Tibial nerve (tissue), 4 donors: Measurements from ENCODE around the gene ATG7.

Source experiments
- EP300 ChIP-seq, 2 donors: sonication (generic); formaldehyde crosslinking; IDR thresholded peaks; one replicate each; pipeline ENCODE4 v1.6.1; 2017; ENCODE audit warnings: antibody characterized with exemption in 2 of 2, mild to moderate bottlenecking in 1 of 2
- POLR2A ChIP-seq, 2 donors: fragments of 450-650 bp; IDR thresholded peaks; one replicate each; pipeline ENCODE4 v1.6.1; 2017; ENCODE audit warnings: antibody characterized with exemption in 2 of 2, mild to moderate bottlenecking in 2 of 2, moderate library complexity in 2 of 2
- TF ChIP-seq, protein P1 (sequence below), 5 experiments: fragments of 200-600 bp in 3 of 5; fragments of 450-650 bp in 2 of 5; sonication (generic) in 3 of 5; IDR thresholded peaks; one replicate each; pipeline ENCODE4 v1.5.1; 2016 to 2019; ENCODE audit warnings: antibody characterized with exemption in 5 of 5, mild to moderate bottlenecking in 3 of 5, moderate library complexity in 2 of 5

DNA sequence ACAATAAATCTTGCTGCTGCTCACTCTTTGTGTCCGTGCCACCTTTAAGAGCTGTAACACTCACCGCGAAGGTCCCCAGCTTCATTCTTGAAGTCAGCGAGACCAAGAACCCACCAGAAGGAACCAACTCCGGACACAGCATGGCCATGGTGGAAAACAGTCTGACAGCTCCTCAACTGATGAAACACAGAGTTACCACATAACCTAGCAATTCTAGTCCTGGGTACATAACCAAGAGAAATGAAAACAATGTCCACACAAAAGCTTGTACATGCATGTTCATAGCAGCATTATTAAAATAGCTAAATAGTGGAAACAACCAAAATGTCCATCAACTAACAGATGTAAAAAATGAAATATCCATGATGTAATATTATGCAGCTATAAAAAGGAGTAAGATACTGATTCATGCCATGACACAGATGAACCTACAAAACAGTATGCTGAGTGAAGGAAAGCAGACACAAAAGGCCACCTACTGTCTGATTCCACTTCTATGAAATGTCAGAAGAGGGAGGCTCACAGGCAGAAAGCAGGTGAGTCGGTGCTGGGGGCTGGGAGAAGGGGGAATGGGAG lies 334.8 kb downstream of the ATG7 start:
- TF ChIP-seq, protein P1, sequence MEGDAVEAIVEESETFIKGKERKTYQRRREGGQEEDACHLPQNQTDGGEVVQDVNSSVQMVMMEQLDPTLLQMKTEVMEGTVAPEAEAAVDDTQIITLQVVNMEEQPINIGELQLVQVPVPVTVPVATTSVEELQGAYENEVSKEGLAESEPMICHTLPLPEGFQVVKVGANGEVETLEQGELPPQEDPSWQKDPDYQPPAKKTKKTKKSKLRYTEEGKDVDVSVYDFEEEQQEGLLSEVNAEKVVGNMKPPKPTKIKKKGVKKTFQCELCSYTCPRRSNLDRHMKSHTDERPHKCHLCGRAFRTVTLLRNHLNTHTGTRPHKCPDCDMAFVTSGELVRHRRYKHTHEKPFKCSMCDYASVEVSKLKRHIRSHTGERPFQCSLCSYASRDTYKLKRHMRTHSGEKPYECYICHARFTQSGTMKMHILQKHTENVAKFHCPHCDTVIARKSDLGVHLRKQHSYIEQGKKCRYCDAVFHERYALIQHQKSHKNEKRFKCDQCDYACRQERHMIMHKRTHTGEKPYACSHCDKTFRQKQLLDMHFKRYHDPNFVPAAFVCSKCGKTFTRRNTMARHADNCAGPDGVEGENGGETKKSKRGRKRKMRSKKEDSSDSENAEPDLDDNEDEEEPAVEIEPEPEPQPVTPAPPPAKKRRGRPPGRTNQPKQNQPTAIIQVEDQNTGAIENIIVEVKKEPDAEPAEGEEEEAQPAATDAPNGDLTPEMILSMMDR (IDR thresholded peaks at IDR 0.05) = no peak
- TF ChIP-seq EP300 (IDR thresholded peaks at IDR 0.05) (no peak), POLR2A (IDR thresholded peaks at IDR 0.05) (no peak)
